HepG2 (cell line): ENCODE data around the gene RRAS. TPM values are rescaled to one million over a fixed set of nuclear protein-coding genes. Genes with fewer than 3 reads are reported as not detected.

Experiments
- DMAP1 ChIP-seq: IDR thresholded peaks from 2 replicates; pipeline ENCODE4 v1.6.1; 2016
- GLI4 ChIP-seq: sonication (generic); formaldehyde crosslinking; IDR thresholded peaks from 2 replicates; pipeline ENCODE4 v1.5.1; 2020; ENCODE audit warnings: missing genetic modification reagents, mild to moderate bottlenecking, moderate library complexity, borderline replicate concordance
- IRF9 ChIP-seq: sonication (generic); formaldehyde crosslinking; IDR thresholded peaks from 2 replicates; pipeline ENCODE4 v1.8.0; 2022; ENCODE audit warnings: missing genetic modification reagents, mild to moderate bottlenecking, borderline replicate concordance
- KDM2A ChIP-seq: sonication (generic); formaldehyde crosslinking; IDR thresholded peaks from 2 replicates; pipeline ENCODE4 v1.4.0; 2020; ENCODE audit warnings: low read depth, missing genetic modification reagents, borderline replicate concordance
- MAX ChIP-seq: IDR thresholded peaks from 2 replicates; pipeline ENCODE4 v1.6.1; 2012; ENCODE audit warnings: inconsistent platforms
- NKX3-1 ChIP-seq: sonication (generic); formaldehyde crosslinking; IDR thresholded peaks from 2 replicates; pipeline ENCODE4 v1.5.0; 2020; ENCODE audit warnings: missing genetic modification reagents
- SMYD3 ChIP-seq: sonication (generic); formaldehyde crosslinking; IDR thresholded peaks from 2 replicates; pipeline ENCODE4 v1.8.1; 2023; ENCODE audit warnings: mild to moderate bottlenecking, missing genetic modification reagents
- TAF1 ChIP-seq: sonication (generic); formaldehyde crosslinking; IDR thresholded peaks from 2 replicates; pipeline ENCODE4 v1.4.0; 2020; ENCODE audit warnings: missing genetic modification reagents
- TBX3 ChIP-seq: fragments of 450-650 bp; IDR thresholded peaks from 2 replicates; pipeline ENCODE4 v1.6.1; 2017; ENCODE audit warnings: antibody characterized with exemption, mild to moderate bottlenecking, inconsistent platforms, borderline replicate concordance
- ZMYM2 ChIP-seq: sonication (generic); formaldehyde crosslinking; IDR thresholded peaks from 2 replicates; pipeline ENCODE4 v1.8.0; 2022; ENCODE audit warnings: mild to moderate bottlenecking, missing genetic modification reagents
- ZNF143 ChIP-seq: sonication (generic); formaldehyde crosslinking; IDR thresholded peaks from 2 replicates; pipeline ENCODE4 v1.4.0; 2020; ENCODE audit warnings: missing genetic modification reagents
- ZNF430 ChIP-seq: sonication (generic); formaldehyde crosslinking; IDR thresholded peaks from 2 replicates; pipeline ENCODE4 v1.9.0; 2021; ENCODE audit warnings: mild to moderate bottlenecking, missing genetic modification reagents
- ZNF557 ChIP-seq: sonication (generic); formaldehyde crosslinking; IDR thresholded peaks from 2 replicates; pipeline ENCODE4 v1.4.0; 2020; ENCODE audit warnings: missing genetic modification reagents
- ZNF572 ChIP-seq: sonication (generic); formaldehyde crosslinking; IDR thresholded peaks from 2 replicates; pipeline ENCODE4 v1.5.1; 2020; ENCODE audit warnings: mild to moderate bottlenecking, missing genetic modification reagents
- ZNF598 ChIP-seq: sonication (generic); formaldehyde crosslinking; IDR thresholded peaks from 2 replicates; pipeline ENCODE4 v1.5.1; 2020; ENCODE audit warnings: mild to moderate bottlenecking, missing genetic modification reagents, borderline replicate concordance
- ZNF629 ChIP-seq: sonication (generic); formaldehyde crosslinking; conservative IDR thresholded peaks from 2 replicates; pipeline ENCODE4 v1.5.0; 2020; ENCODE audit warnings: missing genetic modification reagents
- ZNF646 ChIP-seq: sonication (generic); formaldehyde crosslinking; IDR thresholded peaks from 2 replicates; pipeline ENCODE4 v1.9.0; 2021; ENCODE audit warnings: mild to moderate bottlenecking, missing genetic modification reagents
- ZNF761 ChIP-seq: sonication (generic); formaldehyde crosslinking; conservative IDR thresholded peaks from 2 replicates; pipeline ENCODE4 v1.4.0; 2020; ENCODE audit warnings: mild to moderate bottlenecking, missing genetic modification reagents
- polyA plus RNA-seq, 8 experiments: library from polyadenylated mRNA; depleted of rRNA in 3 of 8; stranded (reverse) in 7 of 8; unstranded in 1 of 8; fragments of >200 nt; fragmentation: Illumina TruSeq in 4 of 8; extraction: Trizol in 4 of 8; gene quantifications; 2 replicates each; pipeline versions ENCODE4 v1.2.1 to v1.2.3, GENCODE V29; 2011 to 2016; ENCODE audit warnings: low read depth in 4 of 8, missing spikeins in 1 of 8, mixed read lengths in 1 of 8; ENCODE audit not compliant: insufficient read depth in 1 of 8
- total RNA-seq, 5 experiments: library from RNA; depleted of rRNA; stranded (reverse); fragments of >200 nt; fragmentation: Illumina TruSeq; extraction: Trizol; gene quantifications; 2 replicates each; pipeline ENCODE4 v1.2.3, GENCODE V29; 2016; ENCODE audit warnings: low read depth in 1 of 5
- TF ChIP-seq, protein P1 (sequence below): sonication (generic); formaldehyde crosslinking; IDR thresholded peaks from 2 replicates; pipeline ENCODE4 v1.4.0; 2020; ENCODE audit warnings: low read depth, mild to moderate bottlenecking, missing genetic modification reagents
- TF ChIP-seq, protein P2 (sequence below): sonication (generic); formaldehyde crosslinking; IDR thresholded peaks from 2 replicates; pipeline ENCODE4 v1.4.0; 2020; ENCODE audit warnings: mild to moderate bottlenecking, missing genetic modification reagents

The RRAS gene
- total and polyA plus RNA-seq, 2 of the 13 experiments (the other 11 are each of a cell fraction or from before 2014, with no cell fraction given): 1.5 to 12.0 TPM

DNA sequence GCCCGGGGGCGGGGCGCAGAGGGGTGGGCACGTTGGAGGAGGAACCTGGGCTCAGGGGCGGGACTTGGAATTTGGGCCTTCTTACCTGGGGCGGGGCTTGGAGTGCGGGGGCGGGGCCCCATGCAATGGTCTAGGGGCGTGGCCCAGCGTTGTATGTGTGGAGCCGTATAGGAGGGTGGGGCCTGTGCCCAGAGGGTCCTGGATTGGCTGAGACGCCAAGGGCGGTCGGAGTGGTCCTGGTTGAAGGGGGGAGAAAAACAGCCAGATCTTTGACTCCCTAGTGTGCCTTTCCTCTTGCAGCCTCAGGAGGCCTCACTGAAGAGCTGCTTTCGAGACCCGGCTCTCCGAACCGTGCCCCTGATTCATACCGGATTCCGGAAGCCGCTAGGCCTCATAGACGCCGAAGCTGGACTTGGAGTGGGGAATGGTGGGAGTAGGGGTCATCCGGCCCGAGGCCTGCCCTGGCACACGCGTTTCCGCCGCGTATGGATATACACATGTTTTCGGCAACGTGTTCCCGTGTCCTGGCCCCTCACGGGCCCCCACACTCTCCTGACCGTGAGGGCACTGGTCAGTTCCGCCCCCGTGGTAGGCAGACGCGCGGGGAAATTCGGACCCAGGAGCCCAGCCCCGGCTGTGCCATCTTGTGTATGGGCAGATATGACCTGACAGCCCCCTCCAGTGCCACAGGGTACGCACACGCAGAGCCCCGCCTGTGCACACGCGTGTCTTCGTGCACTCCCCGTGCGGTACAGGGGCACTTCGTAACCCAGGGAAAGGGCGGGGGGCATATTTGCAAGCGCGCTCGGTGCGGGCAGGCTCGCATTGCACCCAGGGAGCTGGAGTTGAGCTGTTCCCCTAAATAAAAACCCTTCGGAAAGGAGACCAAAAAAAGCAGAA, 49.6 kb downstream of the RRAS start (continued):
- TF ChIP-seq ZNF646 (CRISPR knock-in tag): peak; percentile 50; the same call in 1 of the 2 replicates
- no peak for TF ChIP-seq ZMYM2 (CRISPR knock-in tag)
- peak; percentile 60; the same call in 1 of the 2 replicates for TF ChIP-seq ZNF143 (CRISPR knock-in tag)
- 0 out of 2 replicates have a peak, but pooled peaks have one; percentile 25 for TF ChIP-seq ZNF629
- TF ChIP-seq ZNF598 (CRISPR knock-in tag): peak; percentile 27; the same call in 1 of the 2 replicates
- no peak for TF ChIP-seq ZNF430
- peak; percentile 93 for TF ChIP-seq TAF1 (CRISPR knock-in tag)
- TF ChIP-seq IRF9 (CRISPR knock-in tag): no peak
- TF ChIP-seq SMYD3 (CRISPR knock-in tag): no peak
- TF ChIP-seq GLI4 (CRISPR knock-in tag): peak; percentile 65; the same call in 1 of the 2 replicates
- no peak for TF ChIP-seq NKX3-1 (CRISPR knock-in tag)
- no peak for TF ChIP-seq ZNF761 (CRISPR knock-in tag)
- TF ChIP-seq MAX: peak; percentile 73
- TF ChIP-seq, protein P1, sequence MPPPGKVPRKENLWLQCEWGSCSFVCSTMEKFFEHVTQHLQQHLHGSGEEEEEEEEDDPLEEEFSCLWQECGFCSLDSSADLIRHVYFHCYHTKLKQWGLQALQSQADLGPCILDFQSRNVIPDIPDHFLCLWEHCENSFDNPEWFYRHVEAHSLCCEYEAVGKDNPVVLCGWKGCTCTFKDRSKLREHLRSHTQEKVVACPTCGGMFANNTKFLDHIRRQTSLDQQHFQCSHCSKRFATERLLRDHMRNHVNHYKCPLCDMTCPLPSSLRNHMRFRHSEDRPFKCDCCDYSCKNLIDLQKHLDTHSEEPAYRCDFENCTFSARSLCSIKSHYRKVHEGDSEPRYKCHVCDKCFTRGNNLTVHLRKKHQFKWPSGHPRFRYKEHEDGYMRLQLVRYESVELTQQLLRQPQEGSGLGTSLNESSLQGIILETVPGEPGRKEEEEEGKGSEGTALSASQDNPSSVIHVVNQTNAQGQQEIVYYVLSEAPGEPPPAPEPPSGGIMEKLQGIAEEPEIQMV (CRISPR knock-in tag): 0 out of 2 replicates have a peak, but pooled peaks have one; percentile 58
- TF ChIP-seq ZNF572: no peak
- no peak; the same call in 1 of the 2 replicates for TF ChIP-seq KDM2A
- peak; percentile 62 for TF ChIP-seq DMAP1 (CRISPR knock-in tag)
- no peak for TF ChIP-seq TBX3
- TF ChIP-seq ZNF557 (CRISPR knock-in tag): no peak
- TF ChIP-seq, protein P2, sequence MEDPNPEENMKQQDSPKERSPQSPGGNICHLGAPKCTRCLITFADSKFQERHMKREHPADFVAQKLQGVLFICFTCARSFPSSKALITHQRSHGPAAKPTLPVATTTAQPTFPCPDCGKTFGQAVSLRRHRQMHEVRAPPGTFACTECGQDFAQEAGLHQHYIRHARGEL: no peak
